GM23338 (cell line): Measurements from ENCODE around the gene TMED8. TPM values are rescaled to one million over a fixed set of nuclear protein-coding genes. Genes with fewer than 3 reads are reported as not detected.

ENCODE experiments used
- ATAC-seq: fragments of 200-7000 bp; cut with Tn5 transposase; 3 replicates; pipeline ENCODE4 v1.9.1; 2020
- DNase-seq: peaks from one replicate; pipeline ENCODE4 v3.0.0-alpha.2; 2015; ENCODE audit warnings: low spot score
- H2AFZ ChIP-seq: fragments of 200-600 bp; sonication (generic); 2 replicates; pipeline ENCODE4 v1.8.0; 2016; ENCODE audit warnings: antibody characterized with exemption, mild to moderate bottlenecking, moderate library complexity
- H3F3A ChIP-seq: fragments of 200-600 bp; sonication (generic); replicated peaks from 2 replicates; pipeline ENCODE4 v1.8.0; 2017; ENCODE audit warnings: antibody characterized with exemption, mixed run types, low read depth
- H3K27ac ChIP-seq: fragments of 200-600 bp; sonication (generic); 2 replicates; pipeline ENCODE4 v1.6.1; 2016; ENCODE audit warnings: low read depth
- H3K27me3 ChIP-seq: fragments of 200-600 bp; sonication (generic); 2 replicates; pipeline ENCODE4 v1.8.0; 2016; ENCODE audit warnings: mild to moderate bottlenecking, mixed run types, moderate library complexity; ENCODE audit not compliant: insufficient read depth
- H3K36me3 ChIP-seq: fragments of 200-600 bp; sonication (generic); 2 replicates; pipeline ENCODE4 v1.8.0; 2016; ENCODE audit warnings: mild to moderate bottlenecking; ENCODE audit not compliant: insufficient read depth
- H3K4me1 ChIP-seq: fragments of 200-600 bp; sonication (generic); 2 replicates; pipeline ENCODE4 v1.8.0; 2016; ENCODE audit warnings: mild to moderate bottlenecking, moderate library complexity; ENCODE audit not compliant: insufficient read depth
- H3K4me2 ChIP-seq: fragments of 200-600 bp; sonication (generic); 2 replicates; pipeline ENCODE4 v1.7.1; 2017; ENCODE audit warnings: mixed run types
- H3K4me3 ChIP-seq: fragments of 200-600 bp; sonication (generic); 2 replicates; pipeline ENCODE4 v1.6.1; 2016; ENCODE audit warnings: mixed run types
- H3K79me2 ChIP-seq: fragments of 200-600 bp; sonication (generic); replicated peaks from 2 replicates; pipeline ENCODE4 v1.8.0; 2017; ENCODE audit warnings: mild to moderate bottlenecking; ENCODE audit not compliant: insufficient read depth
- H3K9me2 ChIP-seq: fragments of 200-600 bp; sonication (generic); 2 replicates; pipeline ENCODE4 v1.8.0; 2017; ENCODE audit not compliant: insufficient read depth
- H4K20me1 ChIP-seq: fragments of 200-600 bp; sonication (generic); replicated peaks from 2 replicates; pipeline ENCODE4 v1.8.0; 2017; ENCODE audit warnings: mild to moderate bottlenecking; ENCODE audit not compliant: insufficient read depth
- H3K27ac Mint-ChIP-seq: 2 replicates; pipeline ENCODE4 v1.8.0; 2020; ENCODE audit warnings: inconsistent platforms, mild to moderate bottlenecking, moderate library complexity, mixed read lengths
- H3K27me3 Mint-ChIP-seq: 3 replicates; pipeline ENCODE4 v1.8.0; 2022; ENCODE audit warnings: low read depth, mild to moderate bottlenecking, moderate library complexity, mixed read lengths, inconsistent platforms; ENCODE audit not compliant: insufficient read depth, poor library complexity
- H3K36me3 Mint-ChIP-seq: 3 replicates; pipeline ENCODE4 v1.8.0; 2021; ENCODE audit warnings: low read depth, mild to moderate bottlenecking, inconsistent platforms, moderate library complexity, mixed read lengths
- H3K4me1 Mint-ChIP-seq: 3 replicates; pipeline ENCODE4 v1.8.0; 2020; ENCODE audit warnings: mild to moderate bottlenecking, inconsistent platforms, mixed read lengths
- H3K4me3 Mint-ChIP-seq: 3 replicates; pipeline ENCODE4 v1.8.0; 2021; ENCODE audit warnings: moderate library complexity, mild to moderate bottlenecking, inconsistent platforms, mixed read lengths
- H3K9me3 Mint-ChIP-seq: 3 replicates; pipeline ENCODE4 v1.8.0; 2020; ENCODE audit warnings: moderate library complexity, mild to moderate bottlenecking, inconsistent platforms, mixed read lengths
- CREB1 ChIP-seq: fragments of 250-450 bp; sonication (Bioruptor Pico); IDR thresholded peaks from 2 replicates; pipeline ENCODE4 v1.5.0; 2020; ENCODE audit warnings: low read depth, mild to moderate bottlenecking, moderate library complexity
- CTCF ChIP-seq, 2 experiments: fragments of 200-600 bp in 1 of 2; sonication (generic) in 1 of 2; conservative IDR thresholded peaks; 2 replicates each; pipeline versions ENCODE4 v1.5.1 to v1.6.1; 2016 to 2017; ENCODE audit warnings: antibody characterized with exemption in 2 of 2, low read depth in 2 of 2, mild to moderate bottlenecking in 2 of 2, moderate library complexity in 1 of 2
- ETS1 ChIP-seq: IDR thresholded peaks from 2 replicates; pipeline ENCODE4 v1.6.1; 2016; ENCODE audit warnings: antibody characterized with exemption
- EZH2 ChIP-seq: fragments of 200-600 bp; sonication (generic); IDR thresholded peaks from one replicate; pipeline ENCODE4 v1.8.0; 2017; ENCODE audit warnings: antibody characterized with exemption, mild to moderate bottlenecking, low read depth; ENCODE audit not compliant: unreplicated experiment
- EZH2phosphoT487 ChIP-seq: fragments of 200-600 bp; sonication (generic); IDR thresholded peaks from one replicate; pipeline ENCODE4 v1.8.1; 2018; ENCODE audit warnings: antibody characterized with exemption; ENCODE audit not compliant: unreplicated experiment
- NANOG ChIP-seq: IDR thresholded peaks from 2 replicates; pipeline ENCODE4 v1.6.1; 2016; ENCODE audit warnings: antibody characterized with exemption, borderline replicate concordance
- POLR2AphosphoS5 ChIP-seq: IDR thresholded peaks from 2 replicates; pipeline ENCODE4 v1.6.1; 2016; ENCODE audit warnings: antibody characterized with exemption, low read depth
- ZNF331 ChIP-seq: fragments of 250-450 bp; sonication (Bioruptor Pico); IDR thresholded peaks from 2 replicates; pipeline ENCODE4 v1.5.0; 2020; ENCODE audit warnings: low read depth, mild to moderate bottlenecking, moderate library complexity
- ZNF462 ChIP-seq: fragments of 250-450 bp; sonication (Bioruptor Pico); IDR thresholded peaks from 2 replicates; pipeline ENCODE4 v1.5.0; 2020; ENCODE audit warnings: mild to moderate bottlenecking, moderate library complexity
- polyA plus RNA-seq: library from polyadenylated mRNA; unstranded; fragments of >200 nt; fragmentation: Nextera tagmentation; extraction: Ambion mirVana; gene quantifications from 2 replicates; pipeline ENCODE4 v1.2.1, GENCODE V29; 2016
- total RNA-seq: library from RNA; depleted of rRNA; stranded (reverse); fragments of >200 nt; shearing (Covaris generic); gene quantifications from 2 replicates; pipeline ENCODE4 v1.2.3, GENCODE V29; 2014
- TF ChIP-seq, protein P1 (sequence below): IDR thresholded peaks from one replicate; pipeline ENCODE4 v1.6.1; 2018; ENCODE audit warnings: antibody characterized with exemption; ENCODE audit not compliant: unreplicated experiment

The TMED8 gene
- total and polyA plus RNA-seq, 2 experiments from 2014 or later: 4.3 to 13.8 TPM

DNA sequence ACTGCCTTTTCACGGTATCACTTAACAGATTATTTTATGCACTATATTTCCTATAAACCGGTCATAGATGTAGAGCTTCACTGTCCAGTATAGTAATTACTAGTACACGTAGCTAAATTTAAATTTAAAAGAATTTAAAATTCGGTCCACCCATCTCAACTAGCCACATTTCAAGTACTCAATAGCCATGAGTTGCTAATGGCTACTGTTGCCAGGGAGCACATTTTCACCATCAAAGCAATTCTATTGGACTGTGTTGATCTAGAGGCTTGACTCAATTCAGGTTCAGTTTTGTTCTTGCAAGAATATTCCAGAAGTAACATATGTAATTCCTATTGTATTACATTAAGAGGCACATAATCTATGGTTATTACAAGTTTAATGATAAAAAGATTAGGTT lies 20.0 kb downstream of the TMED8 start:
- TF ChIP-seq CREB1 (CRISPR knock-in tag) (no peak), CTCF (conservative IDR thresholded peaks at IDR 0.05; ENCODE audit: low read depth in 2 of 2) (no peak), NANOG (no peak)
- TF ChIP-seq, protein P1, sequence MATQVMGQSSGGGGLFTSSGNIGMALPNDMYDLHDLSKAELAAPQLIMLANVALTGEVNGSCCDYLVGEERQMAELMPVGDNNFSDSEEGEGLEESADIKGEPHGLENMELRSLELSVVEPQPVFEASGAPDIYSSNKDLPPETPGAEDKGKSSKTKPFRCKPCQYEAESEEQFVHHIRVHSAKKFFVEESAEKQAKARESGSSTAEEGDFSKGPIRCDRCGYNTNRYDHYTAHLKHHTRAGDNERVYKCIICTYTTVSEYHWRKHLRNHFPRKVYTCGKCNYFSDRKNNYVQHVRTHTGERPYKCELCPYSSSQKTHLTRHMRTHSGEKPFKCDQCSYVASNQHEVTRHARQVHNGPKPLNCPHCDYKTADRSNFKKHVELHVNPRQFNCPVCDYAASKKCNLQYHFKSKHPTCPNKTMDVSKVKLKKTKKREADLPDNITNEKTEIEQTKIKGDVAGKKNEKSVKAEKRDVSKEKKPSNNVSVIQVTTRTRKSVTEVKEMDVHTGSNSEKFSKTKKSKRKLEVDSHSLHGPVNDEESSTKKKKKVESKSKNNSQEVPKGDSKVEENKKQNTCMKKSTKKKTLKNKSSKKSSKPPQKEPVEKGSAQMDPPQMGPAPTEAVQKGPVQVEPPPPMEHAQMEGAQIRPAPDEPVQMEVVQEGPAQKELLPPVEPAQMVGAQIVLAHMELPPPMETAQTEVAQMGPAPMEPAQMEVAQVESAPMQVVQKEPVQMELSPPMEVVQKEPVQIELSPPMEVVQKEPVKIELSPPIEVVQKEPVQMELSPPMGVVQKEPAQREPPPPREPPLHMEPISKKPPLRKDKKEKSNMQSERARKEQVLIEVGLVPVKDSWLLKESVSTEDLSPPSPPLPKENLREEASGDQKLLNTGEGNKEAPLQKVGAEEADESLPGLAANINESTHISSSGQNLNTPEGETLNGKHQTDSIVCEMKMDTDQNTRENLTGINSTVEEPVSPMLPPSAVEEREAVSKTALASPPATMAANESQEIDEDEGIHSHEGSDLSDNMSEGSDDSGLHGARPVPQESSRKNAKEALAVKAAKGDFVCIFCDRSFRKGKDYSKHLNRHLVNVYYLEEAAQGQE: no peak
- Histone ChIP-seq H3K27me3 (no peaks in the 10 kb centered on the region), H3K79me2 (no peaks in the 10 kb centered on the region), H3F3A (no peaks in the 10 kb centered on the region), H3K4me3 (no peak overlapping the region), H2AFZ (no peak overlapping the region), H3K27ac (no peak overlapping the region), H3K9me2 (no peaks in the 10 kb centered on the region), H4K20me1 (no peaks in the 10 kb centered on the region; the same call in 1 of the 2 replicates), H3K36me3 (no peaks in the 10 kb centered on the region), H3K4me1 (no peaks in the 10 kb centered on the region), H3K4me2 (no peak overlapping the region)
- no peak for DNase-seq
- Mint-ChIP-seq H3K27me3 (peaks cover 3% of the 10 kb centered on the region), H3K4me3 (no peak overlapping the region), H3K27ac (no peak overlapping the region), H3K36me3 (no peaks in the 10 kb centered on the region), H3K9me3 (no peaks in the 10 kb centered on the region), H3K4me1 (no peaks in the 10 kb centered on the region)
- ATAC-seq: no peak

GRCh38 chr14:77355811-77356210 lies 21.1 kb downstream of the TMED8 start:
- peaks cover 3% of the 10 kb centered on the region for H3K27me3 Mint-ChIP-seq
- DNase-seq: no peak
- TF ChIP-seq ZNF462 (CRISPR knock-in tag) (no peak), ZNF331 (CRISPR knock-in tag) (no peak), POLR2AphosphoS5 (no peak), EZH2phosphoT487 (no peak), ETS1 (no peak), EZH2 (no peak)

More at GRCh38 chr14:77355811-77356210, 21.1 kb downstream of the TMED8 start:
- Histone ChIP-seq H3K4me1 (no peaks in the 10 kb centered on the region), H3F3A (no peaks in the 10 kb centered on the region), H2AFZ (no peak overlapping the region), H3K27me3 (no peaks in the 10 kb centered on the region), H3K4me2 (no peak overlapping the region), H3K79me2 (no peaks in the 10 kb centered on the region), H3K36me3 (no peaks in the 10 kb centered on the region), H3K9me2 (no peaks in the 10 kb centered on the region), H3K27ac (no peak overlapping the region), H4K20me1 (no peaks in the 10 kb centered on the region; the same call in 1 of the 2 replicates), H3K4me3 (no peak overlapping the region)
- no peak for ATAC-seq
- Mint-ChIP-seq H3K4me3 (no peak overlapping the region), H3K36me3 (no peaks in the 10 kb centered on the region), H3K4me1 (no peaks in the 10 kb centered on the region), H3K9me3 (no peaks in the 10 kb centered on the region), H3K27ac (no peak overlapping the region)
